Central memory CD8-positive, alpha-beta T cell (primary cell): Measurements from ENCODE around the gene PTCSC3.
"Not testable (repeated sequence)": the region's sequence is repeated elsewhere in the genome, so short reads cannot be mapped to it uniquely, and the experiment has no call there.

Experiments
- ATAC-seq: fragments of 150-1000 bp; cut with Tn5 transposase; replicated peaks from 2 replicates; pipeline ENCODE4 v1.10.0; 2022; ENCODE audit warnings: mild to moderate bottlenecking, moderate FRiP score, moderate number of reproducible peaks; ENCODE audit not compliant: poor library complexity, severe bottlenecking; ENCODE audit errors: extremely low read depth
- DNase-seq, 2 donors: peaks; one replicate each; pipeline ENCODE4 v3.0.0; 2021; ENCODE audit warnings: low spot score in 2 of 2
- H3K27ac Mint-ChIP-seq: one replicate; pipeline ENCODE4 v1.8.0; 2022; ENCODE audit warnings: low read depth, mild to moderate bottlenecking, moderate library complexity, mixed read lengths
- H3K27me3 Mint-ChIP-seq: one replicate; pipeline ENCODE4 v1.8.0; 2022; ENCODE audit warnings: mixed read lengths
- H3K36me3 Mint-ChIP-seq: one replicate; pipeline ENCODE4 v1.8.0; 2022; ENCODE audit warnings: mild to moderate bottlenecking, moderate library complexity, mixed read lengths; ENCODE audit not compliant: insufficient read depth
- H3K4me1 Mint-ChIP-seq: one replicate; pipeline ENCODE4 v1.8.0; 2022; ENCODE audit warnings: mixed read lengths
- H3K4me3 Mint-ChIP-seq: one replicate; pipeline ENCODE4 v1.8.0; 2022; ENCODE audit warnings: mild to moderate bottlenecking, moderate library complexity, mixed read lengths
- H3K9me3 Mint-ChIP-seq: one replicate; pipeline ENCODE4 v1.8.0; 2022; ENCODE audit warnings: mixed read lengths

Gene PTCSC3

GRCh38 chr14:36163451-36163850, 13.1 kb downstream of the PTCSC3 start:
- Mint-ChIP-seq H3K4me3 (no peak overlapping the region), H3K36me3 (no peaks in the 10 kb centered on the region), H3K9me3 (peaks cover 5% of the 10 kb centered on the region), H3K27me3 (peaks cover 7% of the 10 kb centered on the region), H3K27ac (no peak overlapping the region), H3K4me1 (no peaks in the 10 kb centered on the region)
- DNase-seq = no peak
- no peak for ATAC-seq

- ATAC-seq = no peak
- no peak overlapping the region for H3K4me3 Mint-ChIP-seq
- no peaks in the 10 kb centered on the region for H3K36me3 Mint-ChIP-seq
- peaks cover 7% of the 10 kb centered on the region for H3K27me3 Mint-ChIP-seq
- DNase-seq = no peak
- H3K27ac Mint-ChIP-seq = no peak overlapping the region
- no peaks in the 10 kb centered on the region for H3K4me1 Mint-ChIP-seq
- H3K9me3 Mint-ChIP-seq = peaks cover 5% of the 10 kb centered on the region
Measured at GRCh38 chr14:36162267-36162666, 14.3 kb downstream of the PTCSC3 start.

GRCh38 chr14:36161776-36162175, 14.7 kb downstream of the PTCSC3 start:
- Mint-ChIP-seq H3K27me3 (peaks cover 7% of the 10 kb centered on the region), H3K9me3 (peaks cover 5% of the 10 kb centered on the region)

DNA sequence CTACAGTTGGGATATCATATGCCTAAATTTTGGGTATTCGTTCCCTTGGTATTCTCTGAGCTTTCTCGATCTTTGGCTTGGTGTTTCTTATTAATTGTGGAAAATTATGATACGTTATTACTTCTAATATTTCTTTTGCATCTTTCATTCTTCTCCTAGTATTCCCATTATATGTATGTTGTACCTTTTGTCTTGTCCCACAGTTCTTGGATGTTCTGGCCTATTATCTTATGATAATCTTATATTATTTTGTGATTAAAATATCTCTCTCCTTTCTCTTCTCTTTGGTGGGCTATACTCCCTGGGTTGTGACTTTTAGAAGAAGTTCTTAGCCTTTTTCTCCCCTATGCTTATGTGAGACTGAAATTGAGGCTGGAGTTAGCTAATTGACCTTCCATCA, 25.2 kb downstream of the PTCSC3 start:
- ATAC-seq (no peak), DNase-seq (no peak)
- no peaks in the 10 kb centered on the region for H3K36me3 Mint-ChIP-seq
- H3K27ac Mint-ChIP-seq = no peak overlapping the region
- no peaks in the 10 kb centered on the region for H3K27me3 Mint-ChIP-seq
- H3K4me1 Mint-ChIP-seq = no peaks in the 10 kb centered on the region
- peaks cover 11% of the 10 kb centered on the region for H3K9me3 Mint-ChIP-seq
- no peak overlapping the region for H3K4me3 Mint-ChIP-seq

More at GRCh38 chr14:36161776-36162175, 14.7 kb downstream of the PTCSC3 start:
- Mint-ChIP-seq H3K27ac (no peak overlapping the region), H3K36me3 (no peaks in the 10 kb centered on the region), H3K4me1 (no peaks in the 10 kb centered on the region), H3K4me3 (no peak overlapping the region)
- DNase-seq (no peak), ATAC-seq (no peak)

GRCh38 chr14:36134038-36134437, 42.5 kb downstream of the PTCSC3 start:
- Mint-ChIP-seq H3K36me3 (no peaks in the 10 kb centered on the region), H3K27ac (no peak overlapping the region)

DNA sequence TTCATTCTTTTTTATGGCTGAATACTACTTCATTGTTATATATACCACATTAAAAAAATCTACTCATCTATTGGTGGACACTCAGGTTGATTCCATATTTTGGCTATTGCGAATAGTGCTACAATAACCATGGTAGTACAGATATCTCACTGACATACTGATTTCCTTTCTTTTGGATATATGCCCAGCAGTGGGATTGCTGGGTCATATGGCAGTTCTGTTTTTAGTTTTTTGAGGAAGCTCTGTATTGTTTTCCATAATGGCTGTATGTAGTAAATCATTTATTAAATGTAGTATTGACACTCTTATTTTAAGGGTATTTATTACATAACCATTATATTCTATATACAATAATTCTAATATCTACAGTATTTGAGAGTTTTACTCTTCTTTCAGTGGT, 43.7 kb downstream of the PTCSC3 start:
- Mint-ChIP-seq H3K36me3 (no peaks in the 10 kb centered on the region), H3K27me3 (peaks cover 13% of the 10 kb centered on the region), H3K4me3 (no peak overlapping the region), H3K9me3 (peaks cover 11% of the 10 kb centered on the region), H3K27ac (no peak overlapping the region), H3K4me1 (no peaks in the 10 kb centered on the region)
- ATAC-seq (no peak), DNase-seq (no peak)

More at GRCh38 chr14:36134038-36134437, 42.5 kb downstream of the PTCSC3 start:
- H3K4me3 Mint-ChIP-seq = no peak overlapping the region
- no peak for DNase-seq
- no peak for ATAC-seq
- peaks cover 6% of the 10 kb centered on the region for H3K9me3 Mint-ChIP-seq
- peaks cover 5% of the 10 kb centered on the region for H3K27me3 Mint-ChIP-seq
- no peaks in the 10 kb centered on the region for H3K4me1 Mint-ChIP-seq

DNA sequence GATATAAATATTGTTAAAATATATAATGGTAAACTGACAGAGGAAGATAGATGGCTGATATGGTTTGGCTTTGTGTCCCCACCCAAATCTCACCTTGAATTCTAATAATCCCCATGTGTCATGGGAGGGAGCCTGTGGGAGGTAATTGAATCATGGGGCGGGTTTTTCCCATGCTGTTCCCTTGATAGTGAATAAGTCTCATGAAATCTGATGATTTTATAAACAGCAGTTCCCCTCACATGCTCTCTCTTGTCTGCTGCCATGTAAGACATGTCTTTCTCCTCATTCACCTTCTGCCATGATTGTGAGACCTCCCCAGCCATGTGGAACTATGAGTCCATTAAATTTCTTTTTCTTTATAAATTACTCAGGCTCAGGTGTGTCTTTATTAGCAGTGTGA, 46.3 kb downstream of the PTCSC3 start:
- Mint-ChIP-seq H3K27me3 (peaks cover 19% of the 10 kb centered on the region), H3K36me3 (no peaks in the 10 kb centered on the region), H3K9me3 (peaks cover 17% of the 10 kb centered on the region), H3K4me1 (no peaks in the 10 kb centered on the region), H3K27ac (no peak overlapping the region), H3K4me3 (no peak overlapping the region)
- DNase-seq (no peak), ATAC-seq (no peak)

- Mint-ChIP-seq H3K4me1 (no peaks in the 10 kb centered on the region), H3K4me3 (no peak overlapping the region), H3K27ac (no peak overlapping the region), H3K27me3 (peaks cover 19% of the 10 kb centered on the region), H3K36me3 (no peaks in the 10 kb centered on the region), H3K9me3 (peaks cover 17% of the 10 kb centered on the region)
- no peak for ATAC-seq
- DNase-seq = no peak
Measured at GRCh38 chr14:36129181-36129580, 47.3 kb downstream of the PTCSC3 start.

DNA sequence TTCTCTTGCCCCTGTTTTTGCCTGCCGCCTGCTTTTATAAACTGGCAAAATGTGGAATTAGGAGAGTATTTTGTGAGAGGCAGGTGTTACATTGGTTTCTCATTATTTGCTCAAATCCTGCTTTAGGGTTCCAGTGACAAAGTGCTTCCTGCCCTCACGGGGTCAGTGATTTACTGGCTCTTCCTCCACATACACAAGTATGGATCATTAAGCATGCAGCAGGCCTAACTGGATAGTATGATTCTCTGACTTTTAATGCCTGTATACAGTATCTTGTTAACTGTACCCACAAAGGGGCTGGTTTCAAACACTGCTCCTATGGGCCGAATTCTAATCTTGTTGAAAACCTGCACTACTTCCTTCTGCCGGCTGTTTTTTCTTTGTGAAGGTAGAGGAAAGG, 63.2 kb downstream of the PTCSC3 start:
- ATAC-seq = no peak
- Mint-ChIP-seq H3K36me3 (no peaks in the 10 kb centered on the region), H3K4me1 (no peaks in the 10 kb centered on the region), H3K9me3 (no peaks in the 10 kb centered on the region), H3K27ac (no peak overlapping the region), H3K27me3 (no peaks in the 10 kb centered on the region), H3K4me3 (no peak overlapping the region)
- no peak for DNase-seq

GRCh38 chr14:36111822-36112583, 64.5 kb downstream of the PTCSC3 start:
- Mint-ChIP-seq H3K9me3 (no peaks in the 10 kb centered on the region), H3K27me3 (peaks cover under 1% of the 10 kb centered on the region), H3K4me1 (no peaks in the 10 kb centered on the region), H3K36me3 (no peaks in the 10 kb centered on the region), H3K4me3 (no peak overlapping the region), H3K27ac (no peak overlapping the region)
- ATAC-seq (no peak), DNase-seq (no peak)

DNA sequence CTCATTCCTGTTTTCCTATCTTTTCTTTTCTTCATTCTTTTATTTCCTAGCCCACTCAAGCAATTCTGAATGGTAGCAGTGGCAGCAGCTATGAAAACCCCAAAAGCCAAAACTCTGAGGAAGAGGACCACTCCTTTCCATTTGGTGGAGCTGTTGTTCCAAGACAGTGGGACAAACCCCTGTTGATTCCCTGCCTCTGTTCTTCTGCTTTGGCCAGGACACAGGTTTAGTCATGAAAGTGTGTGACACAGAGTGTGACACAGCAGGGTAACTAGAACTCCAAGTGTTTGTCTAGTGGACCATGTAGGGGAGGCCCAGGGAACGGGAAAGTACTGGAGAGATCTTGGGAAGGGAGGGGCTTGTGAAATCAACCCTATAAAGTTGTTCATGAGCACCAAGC, 71.1 kb downstream of the PTCSC3 start:
- no peak for ATAC-seq

DNA sequence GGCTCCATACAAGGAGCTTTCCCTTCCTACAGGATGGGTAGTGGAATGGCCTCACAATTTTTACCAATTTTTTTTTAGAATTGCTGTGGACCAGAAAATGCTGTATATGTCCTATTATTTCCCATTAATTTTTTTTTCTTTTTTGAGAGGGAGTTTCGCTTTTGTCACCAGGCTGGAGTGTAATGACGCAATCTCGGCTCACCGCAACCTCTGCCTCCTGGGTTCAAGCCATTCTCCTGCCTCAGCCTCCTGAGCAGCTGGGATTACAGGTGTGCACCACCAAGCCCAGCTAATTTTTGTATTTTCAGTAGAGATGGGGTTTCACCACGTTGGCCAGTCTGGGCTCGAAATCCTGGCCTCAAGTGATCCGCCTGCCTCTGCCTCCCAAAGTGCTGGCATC, 72.3 kb downstream of the PTCSC3 start:
- not testable (repeated sequence) for H3K4me1 Mint-ChIP-seq, ATAC-seq, H3K36me3 Mint-ChIP-seq, H3K27ac Mint-ChIP-seq, H3K9me3 Mint-ChIP-seq, H3K4me3 Mint-ChIP-seq, DNase-seq
- H3K27me3 Mint-ChIP-seq = peaks cover 44% of the 10 kb centered on the region

More for the DNA sequence above, 71.1 kb downstream of the PTCSC3 start:
- no peaks in the 10 kb centered on the region for H3K9me3 Mint-ChIP-seq
- DNase-seq = no peak
- H3K27me3 Mint-ChIP-seq = peaks cover 32% of the 10 kb centered on the region
- H3K4me1 Mint-ChIP-seq = no peaks in the 10 kb centered on the region
- H3K27ac Mint-ChIP-seq = no peak overlapping the region
- no peaks in the 10 kb centered on the region for H3K36me3 Mint-ChIP-seq
- no peak overlapping the region for H3K4me3 Mint-ChIP-seq

- H3K4me1 Mint-ChIP-seq = no peaks in the 10 kb centered on the region
- H3K27ac Mint-ChIP-seq = no peak overlapping the region
- H3K9me3 Mint-ChIP-seq = no peaks in the 10 kb centered on the region
- H3K36me3 Mint-ChIP-seq = no peaks in the 10 kb centered on the region
- ATAC-seq (no peak), DNase-seq (no peak)
- no peak overlapping the region for H3K4me3 Mint-ChIP-seq
- peaks cover 26% of the 10 kb centered on the region for H3K27me3 Mint-ChIP-seq
Measured at GRCh38 chr14:36099619-36100018, 76.9 kb downstream of the PTCSC3 start.
